Transverse colon (tissue), 4 donors: ENCODE data around the gene MAT1A. TPM values are rescaled to one million over a fixed set of nuclear protein-coding genes. Genes with fewer than 3 reads are reported as not detected.

Source experiments
- DNase-seq: peaks from one replicate; pipeline ENCODE4 v3.0.0-alpha.2; 2019
- H3K27ac ChIP-seq, 4 donors: fragments of 200-600 bp; sonication (generic); 2 replicates each; pipeline ENCODE4 v1.5.1; 2016 to 2018; ENCODE audit warnings: inconsistent platforms in 4 of 4
- H3K27me3 ChIP-seq: fragments of 200-600 bp; sonication (generic); 2 replicates; pipeline ENCODE4 v1.5.1; 2017; ENCODE audit warnings: inconsistent platforms
- H3K36me3 ChIP-seq, 4 donors: fragments of 200-600 bp; sonication (generic); 2 replicates each; pipeline ENCODE4 v1.5.1; 2017 to 2019; ENCODE audit warnings: inconsistent platforms in 4 of 4
- H3K4me1 ChIP-seq, 4 donors: fragments of 200-600 bp; sonication (generic); 2 replicates each; pipeline ENCODE4 v1.5.1; 2017 to 2020; ENCODE audit warnings: inconsistent platforms in 4 of 4
- H3K4me3 ChIP-seq, 4 donors: fragments of 200-600 bp; sonication (generic); 1 replicate in 1 of 4; 2 replicates in 3 of 4; pipeline versions ENCODE4 v1.5.1 to v1.6.1; 2017 to 2019; ENCODE audit warnings: inconsistent platforms in 4 of 4
- H3K9me3 ChIP-seq, 2 donors: fragments of 200-600 bp; sonication (generic); 2 replicates each; pipeline ENCODE4 v1.5.1; 2017 to 2019; ENCODE audit warnings: inconsistent platforms in 2 of 2
- CTCF ChIP-seq, 5 experiments: fragments of 200-600 bp in 3 of 5; fragments of 450-650 bp in 2 of 5; sonication (generic) in 3 of 5; IDR thresholded peaks; 1 replicate in 2 of 5; 2 replicates in 3 of 5; pipeline ENCODE4 v1.5.1; 2016 to 2017; ENCODE audit warnings: antibody characterized with exemption in 5 of 5, inconsistent platforms in 3 of 5, mild to moderate bottlenecking in 2 of 5, moderate library complexity in 1 of 5
- EP300 ChIP-seq: sonication (generic); formaldehyde crosslinking; IDR thresholded peaks from one replicate; pipeline ENCODE4 v1.6.1; 2017; ENCODE audit warnings: antibody characterized with exemption, low read depth
- POLR2A ChIP-seq: fragments of 450-650 bp; IDR thresholded peaks from one replicate; pipeline ENCODE4 v1.6.1; 2016; ENCODE audit warnings: antibody characterized with exemption, mild to moderate bottlenecking, moderate library complexity
- POLR2AphosphoS5 ChIP-seq, 3 donors: sonication (generic); formaldehyde crosslinking; IDR thresholded peaks; one replicate each; pipeline ENCODE4 v1.6.1; 2016; ENCODE audit warnings: antibody characterized with exemption in 3 of 3
- WGBS, 2 donors: methylation state at CpG; one replicate each; pipeline ENCODE4 v1.1.5; 2018; ENCODE audit warnings: low coverage in 1 of 2; 5-methylcytosine and 5-hydroxymethylcytosine counted together
- in situ Hi-C, 4 donors: fragments of 200-750 bp; cut with MboI; loops; one replicate each; pipeline versions ENCODE4 v1.15.0 to v1.15.1; 2017; ENCODE audit warnings: low sequenced_read_pairs in 3 of 4, low pct_ligation_motif_present in 1 of 4, low pct_unique_long_range_greater_than_20kb in 1 of 4
- intact Hi-C: fragments of 100-400 bp; cut with DNase I; formaldehyde crosslinking; loops from one replicate; pipeline ENCODE4 v1.15.1; 2023; ENCODE audit warnings: low total_unique reads
- total RNA-seq, 4 donors: library from RNA; depleted of rRNA; stranded (reverse); fragments of >200 nt; gene quantifications; one replicate each; pipeline ENCODE4 v1.1.0, GENCODE V29; 2016

The MAT1A gene
- total RNA-seq, 4 donors from 2014 or later: 0.14 to 1.5 TPM; not detected in 2

DNA sequence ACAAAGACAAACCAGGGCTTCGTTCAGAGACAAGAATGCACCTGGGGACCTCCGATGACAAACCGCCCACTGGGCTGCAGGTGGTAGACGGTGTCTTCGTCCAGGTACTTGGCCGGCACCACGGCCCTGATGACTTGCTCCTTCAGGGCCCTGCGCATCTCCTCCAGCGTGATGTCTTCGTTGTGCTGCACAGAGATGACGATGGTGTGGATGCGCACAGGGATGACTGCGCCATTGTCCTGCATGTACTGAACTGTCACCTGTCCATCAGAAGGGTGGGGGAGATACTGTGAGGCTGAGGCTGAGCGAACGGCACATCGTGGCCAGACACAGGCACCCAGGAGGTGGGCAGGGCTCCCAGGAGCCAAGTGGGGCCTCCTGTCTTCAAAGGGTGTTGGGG is 13.1 kb downstream of the MAT1A start:
- 88% methylated on average over 16 of the region's 16 CpGs; no CpG with 5 or more reads in 1 of the 2 donors for WGBS, 2 donors
- Histone ChIP-seq H3K27ac (no peak overlapping the region), H3K36me3 (no peaks in the 10 kb centered on the region), H3K4me3 (no peak overlapping the region), H3K4me1 (no peaks in the 10 kb centered on the region), H3K9me3 (no peaks in the 10 kb centered on the region), H3K27me3 (no peaks in the 10 kb centered on the region)
- no peak for DNase-seq
- TF ChIP-seq POLR2A: no peak
- TF ChIP-seq CTCF (IDR thresholded peaks at IDR 0.05): no peak
- no peak for TF ChIP-seq POLR2AphosphoS5 (IDR thresholded peaks at IDR 0.05)
- TF ChIP-seq EP300: no peak
- in situ Hi-C loops (no loop called here), intact Hi-C loops (no loop called here)

- TF ChIP-seq POLR2AphosphoS5 (IDR thresholded peaks at IDR 0.05): no peak
- no peak for TF ChIP-seq POLR2A
- no peak for TF ChIP-seq EP300
- TF ChIP-seq CTCF (IDR thresholded peaks at IDR 0.05): no peak
- Histone ChIP-seq H3K4me1 (no peaks in the 10 kb centered on the region), H3K27me3 (no peaks in the 10 kb centered on the region), H3K9me3 (no peaks in the 10 kb centered on the region), H3K36me3 (no peaks in the 10 kb centered on the region), H3K27ac (no peak overlapping the region), H3K4me3 (no peak overlapping the region)
- DNase-seq: no peak
- in situ Hi-C loops: no loop called here
- 72 to 80% methylated on average over 2 to 7 of the region's 7 CpGs for WGBS, 2 donors
- intact Hi-C loops: no loop called here
These were observed 13.7 kb downstream of the MAT1A start for GRCh38 chr10:80275756-80276155.

DNA sequence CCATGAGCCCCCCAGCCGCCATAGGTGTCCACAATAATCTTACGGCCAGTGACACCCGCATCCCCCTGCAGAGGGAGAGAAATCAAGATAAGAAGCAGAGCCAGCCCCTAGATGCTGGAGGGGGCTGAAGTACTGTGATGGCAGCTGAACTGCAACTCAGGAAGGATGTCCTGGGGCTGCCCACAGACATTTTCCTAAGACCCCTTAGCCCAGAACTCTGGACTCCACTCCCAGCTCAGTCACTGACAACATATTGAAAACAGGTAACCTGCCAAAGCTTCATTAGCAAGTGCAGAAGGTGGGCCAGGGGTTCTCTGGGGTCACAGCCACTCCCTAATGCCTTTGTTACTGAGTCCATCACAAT is 14.3 kb downstream of the MAT1A start:
- no peak for DNase-seq
- 94% methylated on average over 3 of the region's 3 CpGs; no CpG with 5 or more reads in 1 of the 2 donors for WGBS, 2 donors

GRCh38 chr10:80274396-80275134 is 14.9 kb downstream of the MAT1A start:
- intact Hi-C loops (no loop called here), in situ Hi-C loops (loop anchor here in 1 of 4 donors (25.0 kb wide), 1 partner anchor 712 kb away; the partner anchor contains the start of gene SFTPA2)
- no peak for DNase-seq
- no peaks in the 10 kb centered on the region for H3K4me1 ChIP-seq
- no peaks in the 10 kb centered on the region for H3K36me3 ChIP-seq
- TF ChIP-seq POLR2A: no peak
- TF ChIP-seq POLR2AphosphoS5 (IDR thresholded peaks at IDR 0.05): no peak
- no peak for TF ChIP-seq EP300
- no peak overlapping the region for H3K4me3 ChIP-seq
- H3K27me3 ChIP-seq: no peaks in the 10 kb centered on the region
- WGBS, 2 donors: 80% methylated on average over 16 of the region's 18 CpGs; no CpG with 5 or more reads in 1 of the 2 donors
- H3K27ac ChIP-seq: no peak overlapping the region
- H3K9me3 ChIP-seq: no peaks in the 10 kb centered on the region

More for the DNA sequence above, 14.3 kb downstream of the MAT1A start:
- H3K9me3 ChIP-seq: no peaks in the 10 kb centered on the region
- intact Hi-C loops: no loop called here
- no peaks in the 10 kb centered on the region for H3K36me3 ChIP-seq
- H3K4me3 ChIP-seq: no peak overlapping the region
- no peaks in the 10 kb centered on the region for H3K4me1 ChIP-seq
- no peaks in the 10 kb centered on the region for H3K27me3 ChIP-seq
- H3K27ac ChIP-seq: no peak overlapping the region
- in situ Hi-C loops: no loop called here
- TF ChIP-seq POLR2AphosphoS5 (IDR thresholded peaks at IDR 0.05) (no peak), EP300 (no peak), CTCF (IDR thresholded peaks at IDR 0.05) (no peak), POLR2A (no peak)
